Measurements from ENCODE around the gene DIO3. TPM values are rescaled to one million over a fixed set of nuclear protein-coding genes. Genes with fewer than 3 reads are reported as not detected.

DIO3 gene
- total RNA-seq, 1 experiment from 2014 or later: not detected

DNA sequence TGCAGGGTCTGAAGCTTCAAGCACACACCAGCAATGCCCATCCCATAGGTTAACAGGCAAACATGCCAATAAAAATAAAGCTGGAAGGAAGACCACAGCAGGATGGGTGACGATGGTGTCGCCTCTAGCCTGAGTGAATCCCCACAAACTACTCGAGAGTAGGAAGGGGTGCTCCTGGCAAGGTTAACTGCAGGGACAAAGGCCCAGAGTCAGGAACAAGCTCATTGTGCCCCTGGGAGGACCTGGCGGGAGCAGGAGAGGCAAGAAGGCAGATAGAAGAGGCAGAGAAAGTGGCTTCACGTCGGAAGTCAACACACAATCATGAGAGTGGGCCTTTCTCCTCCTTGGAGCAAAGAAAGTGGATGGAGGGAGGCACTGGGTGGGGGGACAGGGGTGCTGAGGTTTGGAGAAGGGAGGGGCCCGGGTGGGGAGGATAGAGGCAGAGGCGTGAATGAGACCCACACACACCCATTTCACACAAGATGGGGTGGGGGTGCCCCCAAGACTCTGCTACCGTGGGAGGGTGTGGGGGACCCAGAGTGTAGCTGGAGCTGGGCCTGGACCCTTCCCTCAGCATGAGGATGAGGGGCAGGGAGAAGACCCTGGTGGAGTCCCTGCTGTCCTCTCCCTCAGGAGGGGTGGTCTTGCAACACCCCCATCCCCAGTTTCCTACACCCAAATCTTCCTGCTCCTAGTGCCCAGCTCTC is 43.1 kb downstream of the DIO3 start:
- H3K9me2 ChIP-seq (replicated peaks; ENCODE audit: insufficient read depth, low read length): no peaks in the 10 kb centered on the region
- H3K4me3 ChIP-seq (ENCODE audit: low read length): no peak overlapping the region
- H3K27ac ChIP-seq (ENCODE audit: low read length): no peak overlapping the region
- H3K4me1 ChIP-seq (ENCODE audit: low read length): no peaks in the 10 kb centered on the region
- H3K9me3 ChIP-seq (ENCODE audit: low read length): no peaks in the 10 kb centered on the region
- H4K20me1 ChIP-seq (ENCODE audit: insufficient read depth, low read depth, low read length): no peaks in the 10 kb centered on the region
- no peak overlapping the region for H2AFZ ChIP-seq (ENCODE audit: low read length)
- DNase-seq: no peak
- no peaks in the 10 kb centered on the region for H3K36me3 ChIP-seq (ENCODE audit: insufficient read depth, low read length)
- H3K4me2 ChIP-seq (ENCODE audit: low read depth, low read length, poor library complexity, severe bottlenecking): no peak overlapping the region
- H3K79me2 ChIP-seq (ENCODE audit: low read length): no peaks in the 10 kb centered on the region
- no peaks in the 10 kb centered on the region for H3K27me3 ChIP-seq (ENCODE audit: low read length)
- no peak overlapping the region for H3K9ac ChIP-seq (ENCODE audit: low read length)

DNA sequence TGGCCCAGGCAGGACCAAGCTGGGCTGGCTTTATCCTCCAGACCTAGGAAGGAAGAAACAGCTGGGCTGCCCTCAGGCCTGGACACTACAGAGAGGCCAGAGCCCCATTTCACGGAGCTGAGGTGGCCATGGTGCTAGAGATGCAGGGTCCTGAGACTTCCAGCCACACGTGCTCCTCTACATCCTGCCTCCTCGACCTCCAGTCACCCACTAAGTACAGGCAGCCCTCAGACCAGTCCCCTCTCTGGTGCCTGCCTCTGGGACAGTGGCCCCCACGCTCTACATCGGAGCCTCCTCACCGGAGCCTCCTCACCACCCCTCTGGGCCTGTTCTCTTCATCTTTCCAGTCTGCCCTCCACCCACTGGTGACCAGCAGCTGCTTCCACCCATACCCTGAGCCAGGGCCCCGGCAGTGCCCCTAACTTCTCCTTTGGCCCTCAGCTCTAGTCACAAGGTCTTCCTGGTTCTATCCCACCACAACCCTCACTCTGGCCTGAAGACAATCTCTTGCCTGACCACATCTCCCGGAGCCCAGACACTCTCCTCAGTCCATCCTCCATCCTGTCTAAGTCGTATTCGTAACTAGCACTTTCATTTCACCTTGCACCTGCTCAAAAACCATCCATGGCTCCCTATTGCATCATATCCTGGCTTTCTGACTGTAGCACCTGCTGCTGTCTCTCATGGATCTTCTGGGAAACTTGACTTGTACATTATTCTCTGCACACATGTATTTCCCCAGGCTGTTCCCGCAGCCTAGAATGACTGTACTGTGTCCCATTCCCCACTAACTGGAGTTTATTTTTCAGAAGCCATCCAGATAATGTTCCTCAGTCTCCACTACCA is 43.9 kb downstream of the DIO3 start:
- H3K4me3 ChIP-seq (ENCODE audit: low read length): no peak overlapping the region
- H2AFZ ChIP-seq (ENCODE audit: low read length): no peak overlapping the region
- no peak overlapping the region for H3K9ac ChIP-seq (ENCODE audit: low read length)
- no peaks in the 10 kb centered on the region for H3K9me3 ChIP-seq (ENCODE audit: low read length)
- H3K9me2 ChIP-seq (replicated peaks; ENCODE audit: insufficient read depth, low read length): no peaks in the 10 kb centered on the region
- no peaks in the 10 kb centered on the region for H3K4me1 ChIP-seq (ENCODE audit: low read length)
- H3K27me3 ChIP-seq (ENCODE audit: low read length): no peaks in the 10 kb centered on the region
- no peaks in the 10 kb centered on the region for H3K79me2 ChIP-seq (ENCODE audit: low read length)
- no peak overlapping the region for H3K27ac ChIP-seq (ENCODE audit: low read length)
- no peak overlapping the region for H3K4me2 ChIP-seq (ENCODE audit: low read depth, low read length, poor library complexity, severe bottlenecking)
- DNase-seq: no peak
- no peaks in the 10 kb centered on the region for H4K20me1 ChIP-seq (ENCODE audit: insufficient read depth, low read depth, low read length)
- no peaks in the 10 kb centered on the region for H3K36me3 ChIP-seq (ENCODE audit: insufficient read depth, low read length)

DNA sequence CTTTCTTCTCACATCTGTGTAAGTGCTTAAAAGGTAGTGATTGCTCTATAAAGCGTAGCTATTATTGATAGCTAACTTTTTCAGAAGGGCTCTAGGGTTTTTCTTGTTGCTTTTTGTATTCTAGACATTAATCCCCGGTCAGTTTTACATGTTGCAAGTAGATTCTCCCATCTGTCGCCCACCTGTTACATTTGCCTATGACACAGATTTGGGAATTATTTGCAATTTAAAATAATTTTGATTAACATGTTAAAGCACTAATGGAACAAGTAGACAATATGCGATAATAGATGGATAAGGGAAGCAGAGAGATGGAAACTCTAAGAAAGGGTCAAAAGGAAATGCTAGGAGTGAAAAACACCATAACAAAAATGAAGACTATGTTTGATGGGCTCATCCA is 44.5 kb downstream of the DIO3 start:
- no peaks in the 10 kb centered on the region for H3K9me3 ChIP-seq (ENCODE audit: low read length)
- H3K4me2 ChIP-seq (ENCODE audit: low read depth, low read length, poor library complexity, severe bottlenecking): no peak overlapping the region
- H3K27me3 ChIP-seq (ENCODE audit: low read length): no peaks in the 10 kb centered on the region
- no peak overlapping the region for H3K4me3 ChIP-seq (ENCODE audit: low read length)
- no peaks in the 10 kb centered on the region for H4K20me1 ChIP-seq (ENCODE audit: insufficient read depth, low read depth, low read length)
- no peaks in the 10 kb centered on the region for H3K4me1 ChIP-seq (ENCODE audit: low read length)
- H3K9ac ChIP-seq (ENCODE audit: low read length): no peak overlapping the region
- no peak overlapping the region for H2AFZ ChIP-seq (ENCODE audit: low read length)
- no peaks in the 10 kb centered on the region for H3K79me2 ChIP-seq (ENCODE audit: low read length)
- no peak for DNase-seq
- no peaks in the 10 kb centered on the region for H3K36me3 ChIP-seq (ENCODE audit: insufficient read depth, low read length)
- no peaks in the 10 kb centered on the region for H3K9me2 ChIP-seq (replicated peaks; ENCODE audit: insufficient read depth, low read length)
- H3K27ac ChIP-seq (ENCODE audit: low read length): no peak overlapping the region

Other genes with a start within 250 kb of the DIO3 start
- gene PPP2R5C, start 200.2 kb downstream of the DIO3 start, total RNA-seq (2014; rRNA removed; shearing (Covaris generic); ENCODE audit: low replicate concordance): 233 and 301 TPM in 2 replicates

Measured in Karpas-422 (cell line).